Thyroid gland (tissue), 4 donors: Measurements from ENCODE around the gene EHMT1.

Experiments used
- POLR2A ChIP-seq, 2 donors: fragments of 450-650 bp; IDR thresholded peaks; one replicate each; pipeline ENCODE4 v1.6.1; 2017; ENCODE audit warnings: antibody characterized with exemption in 2 of 2, mild to moderate bottlenecking in 2 of 2, moderate library complexity in 1 of 2
- TF ChIP-seq, protein P1 (sequence below), 6 experiments: fragments of 200-600 bp in 3 of 6; fragments of 450-650 bp in 3 of 6; sonication (generic) in 3 of 6; IDR thresholded peaks; one replicate each; pipeline ENCODE4 v1.5.1; 2016 to 2019; ENCODE audit warnings: antibody characterized with exemption in 6 of 6, mild to moderate bottlenecking in 2 of 6, inconsistent platforms in 1 of 6, moderate library complexity in 1 of 6

DNA sequence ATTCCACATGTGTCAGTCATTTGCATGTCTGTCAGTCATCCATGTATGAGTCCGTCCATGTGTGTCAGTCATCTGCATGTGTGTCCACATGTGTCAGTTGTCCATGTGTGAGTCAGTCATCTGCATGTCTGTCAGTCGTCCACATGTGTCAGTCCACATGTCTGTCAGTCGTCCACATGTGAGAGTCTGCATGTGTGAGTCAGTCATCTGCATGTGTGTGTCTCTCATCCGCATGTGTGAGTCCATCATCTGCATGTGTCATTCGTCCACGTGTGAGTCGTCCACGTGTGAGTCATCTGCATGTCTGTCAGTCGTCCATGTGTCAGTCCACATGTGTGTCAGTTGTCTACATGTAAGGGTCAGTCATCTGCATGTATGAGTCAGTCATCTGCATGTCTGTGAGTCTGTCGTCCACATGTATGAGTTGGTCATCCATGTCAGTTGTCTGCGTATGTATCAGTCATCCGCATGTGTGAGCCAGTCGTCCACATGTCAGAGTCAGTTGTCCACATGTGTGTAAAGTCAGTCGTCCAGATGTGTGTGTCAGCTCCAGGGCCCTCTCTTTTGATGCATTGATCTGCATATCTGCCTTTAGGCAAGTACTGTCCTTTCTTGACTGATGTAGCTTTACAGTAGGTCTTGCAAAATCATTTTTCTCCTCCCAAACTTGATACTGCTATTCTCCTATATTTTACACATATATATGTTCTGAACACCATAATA lies 186.3 kb downstream of the EHMT1 start:
- TF ChIP-seq, protein P1, sequence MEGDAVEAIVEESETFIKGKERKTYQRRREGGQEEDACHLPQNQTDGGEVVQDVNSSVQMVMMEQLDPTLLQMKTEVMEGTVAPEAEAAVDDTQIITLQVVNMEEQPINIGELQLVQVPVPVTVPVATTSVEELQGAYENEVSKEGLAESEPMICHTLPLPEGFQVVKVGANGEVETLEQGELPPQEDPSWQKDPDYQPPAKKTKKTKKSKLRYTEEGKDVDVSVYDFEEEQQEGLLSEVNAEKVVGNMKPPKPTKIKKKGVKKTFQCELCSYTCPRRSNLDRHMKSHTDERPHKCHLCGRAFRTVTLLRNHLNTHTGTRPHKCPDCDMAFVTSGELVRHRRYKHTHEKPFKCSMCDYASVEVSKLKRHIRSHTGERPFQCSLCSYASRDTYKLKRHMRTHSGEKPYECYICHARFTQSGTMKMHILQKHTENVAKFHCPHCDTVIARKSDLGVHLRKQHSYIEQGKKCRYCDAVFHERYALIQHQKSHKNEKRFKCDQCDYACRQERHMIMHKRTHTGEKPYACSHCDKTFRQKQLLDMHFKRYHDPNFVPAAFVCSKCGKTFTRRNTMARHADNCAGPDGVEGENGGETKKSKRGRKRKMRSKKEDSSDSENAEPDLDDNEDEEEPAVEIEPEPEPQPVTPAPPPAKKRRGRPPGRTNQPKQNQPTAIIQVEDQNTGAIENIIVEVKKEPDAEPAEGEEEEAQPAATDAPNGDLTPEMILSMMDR (IDR thresholded peaks at IDR 0.05): no peak
- TF ChIP-seq POLR2A (IDR thresholded peaks at IDR 0.05): no peak
